SK-N-SH (cell line): ENCODE measurements around the gene ATP2B1. TPM values are rescaled to one million over a fixed set of nuclear protein-coding genes. Genes with fewer than 3 reads are reported as not detected.

Experiments
- CTCF ChIA-PET: fragments of 300-600, 350-600 bp; formaldehyde crosslinking; extraction: SDS; loops from one replicate; lab custom pipeline; 2021; lab: Yijun Ruan, JAX
- POLR2A ChIA-PET: fragments of 350-600 bp; sonication (Branson Sonifier 250); formaldehyde crosslinking; extraction: SDS; loops from one replicate; lab custom pipeline; 2020; ENCODE audit warnings: antibody characterized with exemption, inconsistent platforms; lab: Yijun Ruan, JAX
- DNase-seq: peaks from one replicate; pipeline ENCODE4 v3.0.0; 2012
- H2AFZ ChIP-seq: fragments of 200-600 bp; sonication (generic); 2 replicates; pipeline ENCODE4 v1.8.1; 2016; ENCODE audit warnings: antibody characterized with exemption, mild to moderate bottlenecking, low read depth
- H3F3A ChIP-seq: fragments of 200-600 bp; sonication (generic); replicated peaks from 2 replicates; pipeline ENCODE3; 2016; ENCODE audit warnings: antibody characterized with exemption, mild to moderate bottlenecking; ENCODE audit not compliant: insufficient read depth
- H3K27ac ChIP-seq, 2 experiments: fragments of 200-500 bp in 1 of 2; fragments of 200-600 bp in 1 of 2; sonication (Bioruptor generic) in 1 of 2; sonication (generic), shearing (Covaris generic) in 1 of 2; 2 replicates each; pipeline versions ENCODE4 v1.5.1 to v1.6.1; 2014 to 2016; ENCODE audit warnings: low read depth in 2 of 2, inconsistent platforms in 1 of 2, low read length in 1 of 2, mild to moderate bottlenecking in 1 of 2, mixed read lengths in 1 of 2
- H3K27me3 ChIP-seq: fragments of 200-600 bp; sonication (generic), shearing (Covaris generic); 2 replicates; pipeline ENCODE4 v1.6.1; 2016; ENCODE audit warnings: mixed run types; ENCODE audit not compliant: insufficient read depth
- H3K36me3 ChIP-seq, 2 experiments: fragments of 200-500 bp in 1 of 2; fragments of 200-600 bp in 1 of 2; sonication (Bioruptor generic) in 1 of 2; sonication (generic) in 1 of 2; replicated peaks in 1 of 2; 2 replicates each; pipeline versions ENCODE3 to v1.5.1; 2014 to 2016; ENCODE audit warnings: low read length in 1 of 2, mild to moderate bottlenecking in 1 of 2; ENCODE audit not compliant: insufficient read depth in 2 of 2, control insufficient read depth in 1 of 2
- H3K4me1 ChIP-seq, 2 experiments: fragments of 200-500 bp in 1 of 2; fragments of 200-600 bp in 1 of 2; sonication (Bioruptor generic) in 1 of 2; sonication (generic), shearing (Covaris generic) in 1 of 2; 2 replicates each; pipeline versions ENCODE4 v1.5.1 to v1.6.1; 2014 to 2016; ENCODE audit warnings: low read depth in 1 of 2, low read length in 1 of 2, mixed run types in 1 of 2; ENCODE audit not compliant: insufficient read depth in 2 of 2, control insufficient read depth in 1 of 2
- H3K4me2 ChIP-seq: fragments of 200-600 bp; sonication (generic), shearing (Covaris generic); 2 replicates; pipeline ENCODE4 v1.6.1; 2017; ENCODE audit warnings: mixed run types
- H3K4me3 ChIP-seq, 2 experiments: fragments of 200-500 bp in 1 of 2; fragments of 200-600 bp in 1 of 2; sonication (Bioruptor generic) in 1 of 2; sonication (generic), shearing (Covaris generic) in 1 of 2; 2 replicates each; pipeline versions ENCODE4 v1.5.1 to v1.8.1; 2014 to 2016; ENCODE audit warnings: low read depth in 2 of 2, inconsistent platforms in 1 of 2, low read length in 1 of 2, mild to moderate bottlenecking in 1 of 2, mixed read lengths in 1 of 2, moderate library complexity in 1 of 2
- H3K79me2 ChIP-seq: fragments of 200-600 bp; sonication (generic); 2 replicates; pipeline ENCODE4 v1.8.1; 2017; ENCODE audit warnings: mild to moderate bottlenecking; ENCODE audit not compliant: insufficient read depth
- H3K9ac ChIP-seq: fragments of 200-600 bp; sonication (generic); 2 replicates; pipeline ENCODE4 v1.6.1; 2017; ENCODE audit warnings: mixed run types
- H3K9me2 ChIP-seq: fragments of 200-600 bp; sonication (generic); 2 replicates; pipeline ENCODE4 v1.6.1; 2017; ENCODE audit warnings: mixed run types
- H3K9me3 ChIP-seq: fragments of 200-600 bp; sonication (generic); 2 replicates; pipeline ENCODE4 v1.6.1; 2017; ENCODE audit warnings: mixed run types, mild to moderate bottlenecking, moderate library complexity
- H4K20me1 ChIP-seq: fragments of 200-600 bp; sonication (generic); 2 replicates; pipeline ENCODE4 v1.6.1; 2017; ENCODE audit warnings: mild to moderate bottlenecking, mixed run types; ENCODE audit not compliant: insufficient read depth
- ELF1 ChIP-seq: IDR thresholded peaks from 2 replicates; pipeline ENCODE4 v1.4.0; 2012
- EZH2phosphoT487 ChIP-seq: fragments of 200-600 bp; sonication (generic); IDR thresholded peaks from 2 replicates; pipeline ENCODE4 v1.6.1; 2017; ENCODE audit warnings: low read depth, mixed run types, mild to moderate bottlenecking, antibody characterized with exemption, moderate library complexity, borderline replicate concordance
- FOSL2 ChIP-seq: IDR thresholded peaks from 2 replicates; pipeline ENCODE4 v1.4.0; 2012; ENCODE audit warnings: low read depth, mild to moderate bottlenecking, moderate library complexity, borderline replicate concordance
- FOXM1 ChIP-seq: IDR thresholded peaks from 2 replicates; pipeline ENCODE4 v1.4.0; 2012; ENCODE audit warnings: low read depth, mild to moderate bottlenecking
- GATA2 ChIP-seq: sonication (generic); formaldehyde crosslinking; IDR thresholded peaks from 2 replicates; pipeline ENCODE4 v1.5.0; 2020; ENCODE audit warnings: mild to moderate bottlenecking, missing genetic modification reagents
- MAX ChIP-seq: IDR thresholded peaks from 2 replicates; pipeline ENCODE4 v1.4.0; 2012; ENCODE audit warnings: low read depth
- MEF2A ChIP-seq: IDR thresholded peaks from 2 replicates; pipeline ENCODE4 v1.4.0; 2012; ENCODE audit warnings: low read depth, borderline replicate concordance
- MXI1 ChIP-seq: IDR thresholded peaks from 2 replicates; pipeline ENCODE4 v1.6.1; 2012; ENCODE audit warnings: mild to moderate bottlenecking, low read depth, low read length, improper control_type of control experiment
- NFIC ChIP-seq: IDR thresholded peaks from 2 replicates; pipeline ENCODE4 v1.4.0; 2012; ENCODE audit warnings: borderline replicate concordance
- NRF1 ChIP-seq: IDR thresholded peaks from 2 replicates; pipeline ENCODE4 v1.6.1; 2012; ENCODE audit warnings: low read depth, mild to moderate bottlenecking, low read length
- POLR2AphosphoS5 ChIP-seq: IDR thresholded peaks from 2 replicates; pipeline ENCODE4 v1.6.1; 2012; ENCODE audit warnings: low read depth, low read length
- RAD21 ChIP-seq: IDR thresholded peaks from 2 replicates; pipeline ENCODE4 v1.6.1; 2012; ENCODE audit warnings: mild to moderate bottlenecking, low read length
- RCOR1 ChIP-seq: fragments of 150-350 bp; IDR thresholded peaks from 2 replicates; pipeline ENCODE4 v1.6.1; 2017; ENCODE audit warnings: antibody characterized with exemption, low read length
- RFX5 ChIP-seq: IDR thresholded peaks from 2 replicates; pipeline ENCODE4 v1.6.1; 2012; ENCODE audit warnings: mild to moderate bottlenecking, improper control_type of control experiment, low read length
- SIN3A ChIP-seq: IDR thresholded peaks from 2 replicates; pipeline ENCODE4 v1.6.1; 2012; ENCODE audit warnings: low read depth, mild to moderate bottlenecking, low read length, moderate library complexity, borderline replicate concordance
- TAF1 ChIP-seq: IDR thresholded peaks from 2 replicates; pipeline ENCODE4 v1.6.1; 2012; ENCODE audit warnings: low read depth, mild to moderate bottlenecking, low read length, moderate library complexity, borderline replicate concordance
- TEAD4 ChIP-seq: IDR thresholded peaks from 2 replicates; pipeline ENCODE4 v1.4.0; 2012; ENCODE audit warnings: mild to moderate bottlenecking, borderline replicate concordance; ENCODE audit not compliant: insufficient read depth
- YY1 ChIP-seq: IDR thresholded peaks from 2 replicates; pipeline ENCODE4 v1.4.0; 2012; ENCODE audit warnings: low read depth, mild to moderate bottlenecking
- WGBS: methylation state at CpG from one replicate; pipeline ENCODE4 v1.1.6; 2017; ENCODE audit warnings: low lambda C conversion rate; 5-methylcytosine and 5-hydroxymethylcytosine counted together
- polyA plus RNA-seq, 3 experiments: library from polyadenylated mRNA; depleted of rRNA; stranded (reverse); fragments of >200 nt; gene quantifications; 2 replicates each; pipeline ENCODE4 v1.2.3, GENCODE V29; 2012
- TF ChIP-seq, protein P1 (sequence below): fragments of 150-350 bp; IDR thresholded peaks from 2 replicates; pipeline ENCODE4 v1.6.1; 2016; ENCODE audit warnings: mild to moderate bottlenecking, low read depth, low read length
- TF ChIP-seq, protein P2 (sequence below): IDR thresholded peaks from 2 replicates; pipeline ENCODE4 v1.4.0; 2012; ENCODE audit warnings: low read depth, borderline replicate concordance

ATP2B1 gene
- polyA plus RNA-seq, 1 of the 3 experiments (the other 2 are of a cell fraction): 4.3 TPM

- no peak for TF ChIP-seq RCOR1
- TF ChIP-seq NFIC: no peak
- no peak for TF ChIP-seq EZH2phosphoT487
- TF ChIP-seq GATA2 (CRISPR knock-in tag): no peak
- no peak for TF ChIP-seq RFX5
- peaks cover 5 to 8% of the 10 kb centered on the region in 2 experiments for H3K36me3 ChIP-seq
- H3F3A ChIP-seq: peaks cover 6% of the 10 kb centered on the region
- 92% methylated on average over 4 of the region's 4 CpGs for WGBS
- H3K9me2 ChIP-seq: no peaks in the 10 kb centered on the region
- H3K79me2 ChIP-seq: no peaks in the 10 kb centered on the region
- H3K27me3 ChIP-seq: no peaks in the 10 kb centered on the region
- H3K4me2 ChIP-seq: no peak overlapping the region
- no peak overlapping the region for H3K27ac ChIP-seq
- DNase-seq: no peak
- H3K9me3 ChIP-seq: no peaks in the 10 kb centered on the region
- H3K4me3 ChIP-seq: no peak overlapping the region
- no peaks in the 10 kb centered on the region; a peak in 1 of 4 replicates for H3K4me1 ChIP-seq
- POLR2A ChIA-PET: no interaction called here
- H2AFZ ChIP-seq: no peak overlapping the region
- no peaks in the 10 kb centered on the region for H4K20me1 ChIP-seq
- CTCF ChIA-PET: no interaction called here
- H3K9ac ChIP-seq: no peak overlapping the region
Observed at GRCh38 chr12:89651192-89651591, 57.4 kb downstream of the ATP2B1 start.

DNA sequence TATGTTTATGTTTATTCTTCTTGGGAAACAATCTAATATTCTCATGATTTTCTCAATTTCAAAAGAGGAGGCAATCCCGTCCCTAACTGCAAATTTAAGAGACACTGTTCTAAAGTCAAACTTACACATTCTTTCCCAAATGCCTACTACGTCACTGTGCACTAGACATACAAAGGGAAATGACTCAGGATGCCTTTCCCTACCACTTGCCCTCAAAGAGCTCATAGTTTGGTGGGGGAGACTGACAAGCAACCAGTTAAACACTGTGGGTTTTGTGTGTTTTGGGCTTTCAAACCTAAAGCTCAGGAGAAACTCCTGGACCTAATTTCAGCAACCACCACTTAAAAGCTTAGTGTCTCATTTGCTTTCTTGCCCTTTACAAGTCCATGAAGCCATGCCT lies 58.4 kb downstream of the ATP2B1 start:
- POLR2A ChIA-PET: no interaction called here
- no peaks in the 10 kb centered on the region; a peak in 1 of 4 replicates for H3K4me1 ChIP-seq
- no peak for TF ChIP-seq FOXM1
- no peak for TF ChIP-seq MXI1
- TF ChIP-seq RFX5: no peak
- TF ChIP-seq, protein P1, sequence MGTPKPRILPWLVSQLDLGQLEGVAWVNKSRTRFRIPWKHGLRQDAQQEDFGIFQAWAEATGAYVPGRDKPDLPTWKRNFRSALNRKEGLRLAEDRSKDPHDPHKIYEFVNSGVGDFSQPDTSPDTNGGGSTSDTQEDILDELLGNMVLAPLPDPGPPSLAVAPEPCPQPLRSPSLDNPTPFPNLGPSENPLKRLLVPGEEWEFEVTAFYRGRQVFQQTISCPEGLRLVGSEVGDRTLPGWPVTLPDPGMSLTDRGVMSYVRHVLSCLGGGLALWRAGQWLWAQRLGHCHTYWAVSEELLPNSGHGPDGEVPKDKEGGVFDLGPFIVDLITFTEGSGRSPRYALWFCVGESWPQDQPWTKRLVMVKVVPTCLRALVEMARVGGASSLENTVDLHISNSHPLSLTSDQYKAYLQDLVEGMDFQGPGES: no peak
- no peak for TF ChIP-seq FOSL2
- no peak for TF ChIP-seq NRF1
- no peak for TF ChIP-seq ELF1
- TF ChIP-seq TEAD4: no peak
- TF ChIP-seq TAF1: no peak
- TF ChIP-seq NFIC: no peak
- no peak for TF ChIP-seq RCOR1
- TF ChIP-seq SIN3A: no peak
- no peak for TF ChIP-seq POLR2AphosphoS5
- TF ChIP-seq YY1: no peak
- no peak for TF ChIP-seq RAD21
- TF ChIP-seq MAX: no peak
- TF ChIP-seq, protein P2, sequence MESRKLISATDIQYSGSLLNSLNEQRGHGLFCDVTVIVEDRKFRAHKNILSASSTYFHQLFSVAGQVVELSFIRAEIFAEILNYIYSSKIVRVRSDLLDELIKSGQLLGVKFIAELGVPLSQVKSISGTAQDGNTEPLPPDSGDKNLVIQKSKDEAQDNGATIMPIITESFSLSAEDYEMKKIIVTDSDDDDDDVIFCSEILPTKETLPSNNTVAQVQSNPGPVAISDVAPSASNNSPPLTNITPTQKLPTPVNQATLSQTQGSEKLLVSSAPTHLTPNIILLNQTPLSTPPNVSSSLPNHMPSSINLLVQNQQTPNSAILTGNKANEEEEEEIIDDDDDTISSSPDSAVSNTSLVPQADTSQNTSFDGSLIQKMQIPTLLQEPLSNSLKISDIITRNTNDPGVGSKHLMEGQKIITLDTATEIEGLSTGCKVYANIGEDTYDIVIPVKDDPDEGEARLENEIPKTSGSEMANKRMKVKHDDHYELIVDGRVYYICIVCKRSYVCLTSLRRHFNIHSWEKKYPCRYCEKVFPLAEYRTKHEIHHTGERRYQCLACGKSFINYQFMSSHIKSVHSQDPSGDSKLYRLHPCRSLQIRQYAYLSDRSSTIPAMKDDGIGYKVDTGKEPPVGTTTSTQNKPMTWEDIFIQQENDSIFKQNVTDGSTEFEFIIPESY: no peak
- TF ChIP-seq MEF2A: no peak
- no peak for TF ChIP-seq GATA2 (CRISPR knock-in tag)
- TF ChIP-seq, all 33 proteins: peak for 0
- CTCF ChIA-PET: no interaction called here
- Histone ChIP-seq H3K36me3 (peaks cover 4 to 5% of the 10 kb centered on the region in 2 experiments), H3K4me3 (no peak overlapping the region), H3K27ac (no peak overlapping the region), H3K27me3 (no peaks in the 10 kb centered on the region), H2AFZ (no peak overlapping the region), H4K20me1 (no peaks in the 10 kb centered on the region), H3K79me2 (no peaks in the 10 kb centered on the region), H3K9ac (no peak overlapping the region), H3K4me2 (no peak overlapping the region), H3K9me2 (no peaks in the 10 kb centered on the region), H3F3A (peaks cover 4% of the 10 kb centered on the region), H3K9me3 (no peaks in the 10 kb centered on the region)
- 95% methylated on average over 2 of the region's 2 CpGs for whole genome bisulfite sequencing
- no peak for DNase-seq
